ENCODE data around the gene CFAP221. TPM values are rescaled to one million over a fixed set of nuclear protein-coding genes. Genes with fewer than 3 reads are reported as not detected.

The CFAP221 gene
- total and polyA plus RNA-seq, 2 donors (not counting 3 experiments of a cell fraction or from before 2014, with no cell fraction given), result 0.06 TPM; not detected in 1

DNA sequence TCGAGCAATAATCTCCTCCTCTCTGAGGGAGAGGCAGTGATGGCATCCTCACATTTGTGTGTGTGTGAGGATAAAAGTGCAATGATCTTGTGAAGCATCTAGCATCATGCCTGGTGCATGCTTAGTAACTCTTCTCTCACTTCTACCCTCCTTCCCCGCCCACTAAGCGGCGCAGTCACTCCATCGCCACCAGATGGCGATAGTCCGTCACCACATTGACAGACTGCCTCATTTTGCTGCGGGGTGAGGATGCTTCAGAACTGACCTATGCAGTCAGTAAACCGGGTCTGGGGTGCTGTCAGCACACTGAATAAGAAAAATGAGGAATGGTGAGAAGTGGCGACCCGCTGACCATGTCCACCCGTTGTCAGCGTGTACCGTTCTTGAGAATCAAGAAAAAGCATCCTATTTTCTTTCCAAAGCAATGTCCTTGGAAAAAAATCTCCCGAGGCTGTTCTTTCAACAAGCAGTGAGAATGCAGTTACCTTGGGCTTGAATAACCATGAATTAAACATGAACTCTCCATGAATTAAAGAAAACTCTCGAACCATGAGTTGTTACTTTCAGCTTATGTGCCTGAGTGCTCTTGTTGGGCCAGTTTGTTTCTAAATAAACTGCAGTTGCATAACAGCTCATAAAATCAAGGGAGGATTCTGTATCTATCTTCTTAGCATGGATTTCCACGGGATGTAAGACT is 97.5 kb downstream of the CFAP221 start:
- TF ChIP-seq, protein P1, sequence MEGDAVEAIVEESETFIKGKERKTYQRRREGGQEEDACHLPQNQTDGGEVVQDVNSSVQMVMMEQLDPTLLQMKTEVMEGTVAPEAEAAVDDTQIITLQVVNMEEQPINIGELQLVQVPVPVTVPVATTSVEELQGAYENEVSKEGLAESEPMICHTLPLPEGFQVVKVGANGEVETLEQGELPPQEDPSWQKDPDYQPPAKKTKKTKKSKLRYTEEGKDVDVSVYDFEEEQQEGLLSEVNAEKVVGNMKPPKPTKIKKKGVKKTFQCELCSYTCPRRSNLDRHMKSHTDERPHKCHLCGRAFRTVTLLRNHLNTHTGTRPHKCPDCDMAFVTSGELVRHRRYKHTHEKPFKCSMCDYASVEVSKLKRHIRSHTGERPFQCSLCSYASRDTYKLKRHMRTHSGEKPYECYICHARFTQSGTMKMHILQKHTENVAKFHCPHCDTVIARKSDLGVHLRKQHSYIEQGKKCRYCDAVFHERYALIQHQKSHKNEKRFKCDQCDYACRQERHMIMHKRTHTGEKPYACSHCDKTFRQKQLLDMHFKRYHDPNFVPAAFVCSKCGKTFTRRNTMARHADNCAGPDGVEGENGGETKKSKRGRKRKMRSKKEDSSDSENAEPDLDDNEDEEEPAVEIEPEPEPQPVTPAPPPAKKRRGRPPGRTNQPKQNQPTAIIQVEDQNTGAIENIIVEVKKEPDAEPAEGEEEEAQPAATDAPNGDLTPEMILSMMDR (IDR thresholded peaks at IDR 0.05; ENCODE audit: extremely low read depth in 1 of 2, insufficient read depth in 1 of 2, low read depth in 1 of 2, low read length in 2 of 2), result peak; percentile 92 to 95
- no peak for TF ChIP-seq POLR2A (IDR thresholded peaks at IDR 0.05; ENCODE audit: low read depth, low read length)
- TF ChIP-seq EZH2 (IDR thresholded peaks at IDR 0.05; ENCODE audit: borderline replicate concordance, low read depth, low read length, severe bottlenecking), result no peak
- TF ChIP-seq, protein P2, sequence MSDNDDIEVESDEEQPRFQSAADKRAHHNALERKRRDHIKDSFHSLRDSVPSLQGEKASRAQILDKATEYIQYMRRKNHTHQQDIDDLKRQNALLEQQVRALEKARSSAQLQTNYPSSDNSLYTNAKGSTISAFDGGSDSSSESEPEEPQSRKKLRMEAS (IDR thresholded peaks at IDR 0.05; ENCODE audit: insufficient read depth, insufficient read length), result no peak
- no peaks in the 10 kb centered on the region for H3K79me2 ChIP-seq (ENCODE audit: control insufficient read depth, insufficient read depth, low read length)
- H3K27me3 ChIP-seq (ENCODE audit: control insufficient read depth in 2 of 2, insufficient read depth in 2 of 2, low read length in 2 of 2), result peaks cover 2 to 5% of the 10 kb centered on the region in 2 experiments
- FAIRE-seq, result peak; percentile 87
- no peak overlapping the region for H3K27ac ChIP-seq (ENCODE audit: insufficient read depth, low read depth, low read length)
- H2AFZ ChIP-seq (ENCODE audit: low read depth, low read length), result no peak overlapping the region
- intact Hi-C loops (cut with micrococcal nuclease) (loop anchor here (1.0 to 5.0 kb wide), 3 partner anchors 19 to 536 kb away; partner anchors contain the start of gene TMEM177), dilution Hi-C loops (cut with MboI; ENCODE audit: extremely low pct_ligation_motif_present, low sequenced_read_pairs) (no loop called here)
- ChIA-PET CTCF (interaction anchor here (0.6 to 6.7 kb wide), 27 partner anchors 8 to 702 kb away, joined by 3 to 257 read pairs (median 4); partner anchors contain the start of gene TMEM177), POLR2A (no interaction called here)
- no peak overlapping the region for H3K9ac ChIP-seq (replicated peaks; ENCODE audit: extremely low read depth, insufficient read depth, low read length)
- no peak overlapping the region for H3K4me3 ChIP-seq (replicated peaks in 1 of 3; ENCODE audit: insufficient read depth in 1 of 3, low read depth in 1 of 3, low read length in 3 of 3)
- peaks cover 25% of the 10 kb centered on the region for H3K4me1 ChIP-seq (ENCODE audit: control insufficient read depth, extremely low read depth, insufficient read depth, low read length)
- no peaks in the 10 kb centered on the region for H3K9me3 ChIP-seq (replicated peaks; ENCODE audit: control insufficient read depth, insufficient read depth, low read length)
- no peaks in the 10 kb centered on the region for H4K20me1 ChIP-seq (replicated peaks; ENCODE audit: control insufficient read depth, extremely low read depth, insufficient read depth, low read length)
- no peaks in the 10 kb centered on the region for H3K9me1 ChIP-seq (replicated peaks; ENCODE audit: control insufficient read depth, extremely low read depth, insufficient read depth, low read length)
- no TSS peak for BruUV-seq (replicated peaks)
- peak; percentile 78 for DNase-seq (ENCODE audit: low read depth, low spot score)
- H3K4me2 ChIP-seq (ENCODE audit: insufficient read depth, low read length), result no peak overlapping the region
- no peaks in the 10 kb centered on the region for H3K36me3 ChIP-seq (ENCODE audit: control insufficient read depth in 2 of 2, extremely low read depth in 1 of 2, insufficient read depth in 2 of 2, low read length in 2 of 2)

All from endothelial cell of umbilical vein (primary cell).